GM21619 (cell line): Measurements from ENCODE around the gene ZNF546.

Experiments
- ATAC-seq: cut with Tn5 transposase; IDR thresholded peaks from one replicate; pipeline ENCODE4 v1.9.1; 2021; ENCODE audit not compliant: unreplicated experiment

The ZNF546 gene

GRCh38 chr19:40054632-40055031 is 57.8 kb downstream of the ZNF546 start:
- no peak for ATAC-seq

- ATAC-seq: no peak
Measured at GRCh38 chr19:40055049-40055448, 58.2 kb downstream of the ZNF546 start.

GRCh38 chr19:40055832-40056504 is 59.1 kb downstream of the ZNF546 start, which contains the start of gene ZNF780B:
Gene ZNF780B, minus strand, starts transcription at chr19:40056231. Its CDS starts 5,899 bp downstream, at chr19:40050332.
- ATAC-seq: peak; percentile 78

GRCh38 chr19:40056505-40056904 is 59.6 kb downstream of the ZNF546 start:
- no peak for ATAC-seq

GRCh38 chr19:40057166-40057565 is 60.3 kb downstream of the ZNF546 start:
- ATAC-seq: no peak

- ATAC-seq: no peak
Measured at GRCh38 chr19:40059624-40060023, 62.8 kb downstream of the ZNF546 start.

- ATAC-seq: no peak
Measured at GRCh38 chr19:40070058-40070457, 73.2 kb downstream of the ZNF546 start.
